ENCODE results near the gene LSAMP. TPM values are rescaled to one million over a fixed set of nuclear protein-coding genes. Genes with fewer than 3 reads are reported as not detected.

Gene LSAMP
- total RNA-seq, 2 donors from 2014 or later, result 1.9 to 5.4 TPM

DNA sequence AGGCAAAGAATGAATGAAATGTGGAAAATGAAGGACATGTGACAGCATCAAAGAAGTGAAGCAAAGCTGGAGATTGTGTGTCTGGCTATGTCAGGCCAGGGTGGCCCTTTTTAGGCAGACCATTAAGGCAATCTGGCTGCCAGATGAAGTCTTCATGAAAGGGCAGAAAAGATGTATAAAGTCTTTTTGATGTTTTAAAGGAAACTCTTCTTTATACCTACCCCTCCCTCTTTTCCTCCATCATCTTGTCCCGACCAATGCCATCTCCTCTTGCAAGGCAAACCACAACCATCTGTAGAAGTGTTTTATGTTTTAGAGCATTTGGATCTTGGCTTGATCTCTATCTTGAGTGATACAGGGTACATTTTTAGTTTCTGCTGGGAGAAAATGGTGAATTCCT, 259.2 kb downstream of the LSAMP start:
- no peak for DNase-seq (ENCODE audit: low spot score)

DNA sequence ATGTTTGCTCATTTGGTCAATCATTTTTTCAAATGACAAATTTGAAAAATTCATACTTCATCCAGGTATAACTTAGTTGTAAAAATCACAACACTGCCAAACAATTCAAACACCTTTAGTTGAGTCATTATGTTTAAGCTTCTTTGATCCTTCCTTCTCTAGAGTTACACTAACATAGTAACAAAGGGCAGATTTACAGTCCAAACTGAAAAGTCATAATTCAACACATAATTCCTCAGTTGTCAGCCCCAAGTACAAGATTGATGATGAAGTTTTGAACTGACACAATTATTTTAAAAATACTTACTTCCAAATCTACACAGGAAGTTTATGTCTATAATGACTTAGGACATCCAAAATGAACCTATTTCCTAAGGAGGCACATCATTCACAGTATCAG, 264.1 kb downstream of the LSAMP start:
- ATAC-seq (ENCODE audit: insufficient number of reproducible peaks, low FRiP score, low read depth), result no peak
- no peak for TF ChIP-seq CTCF (IDR thresholded peaks at IDR 0.05)
- no peak for DNase-seq (ENCODE audit: low spot score)
- H3K4me1 ChIP-seq (ENCODE audit: control insufficient read depth in 1 of 2, low read depth in 2 of 2), result no peaks in the 10 kb centered on the region
- no peak overlapping the region for H3K4me3 ChIP-seq
- no peaks in the 10 kb centered on the region for H3K27me3 ChIP-seq (replicated peaks; ENCODE audit: insufficient read depth)
- H3K27ac ChIP-seq, result no peak overlapping the region
- no peaks in the 10 kb centered on the region for H3K9me3 ChIP-seq
- H3K36me3 ChIP-seq, result no peaks in the 10 kb centered on the region

More for the DNA sequence above, 259.2 kb downstream of the LSAMP start:
- no peaks in the 10 kb centered on the region for H3K36me3 ChIP-seq
- ATAC-seq (ENCODE audit: insufficient number of reproducible peaks, low FRiP score, low read depth), result no peak
- no peak overlapping the region for H3K4me3 ChIP-seq
- no peak for TF ChIP-seq CTCF (IDR thresholded peaks at IDR 0.05)
- H3K27me3 ChIP-seq (replicated peaks; ENCODE audit: insufficient read depth), result no peaks in the 10 kb centered on the region
- H3K9me3 ChIP-seq, result no peaks in the 10 kb centered on the region
- H3K4me1 ChIP-seq (ENCODE audit: control insufficient read depth in 1 of 2, low read depth in 2 of 2), result no peaks in the 10 kb centered on the region
- no peak overlapping the region for H3K27ac ChIP-seq

- H3K4me1 ChIP-seq (ENCODE audit: control insufficient read depth in 1 of 2, low read depth in 2 of 2), result no peaks in the 10 kb centered on the region
- no peaks in the 10 kb centered on the region for H3K36me3 ChIP-seq
- no peak for TF ChIP-seq CTCF (IDR thresholded peaks at IDR 0.05)
- H3K9me3 ChIP-seq, result no peaks in the 10 kb centered on the region
- H3K4me3 ChIP-seq, result no peak overlapping the region
- DNase-seq (ENCODE audit: low spot score), result no peak
- H3K27me3 ChIP-seq (replicated peaks; ENCODE audit: insufficient read depth), result no peaks in the 10 kb centered on the region
- ATAC-seq (ENCODE audit: insufficient number of reproducible peaks, low FRiP score, low read depth), result no peak
- no peak overlapping the region for H3K27ac ChIP-seq
Observed at GRCh38 chr3:116179091-116179490, 266.2 kb downstream of the LSAMP start.

DNA sequence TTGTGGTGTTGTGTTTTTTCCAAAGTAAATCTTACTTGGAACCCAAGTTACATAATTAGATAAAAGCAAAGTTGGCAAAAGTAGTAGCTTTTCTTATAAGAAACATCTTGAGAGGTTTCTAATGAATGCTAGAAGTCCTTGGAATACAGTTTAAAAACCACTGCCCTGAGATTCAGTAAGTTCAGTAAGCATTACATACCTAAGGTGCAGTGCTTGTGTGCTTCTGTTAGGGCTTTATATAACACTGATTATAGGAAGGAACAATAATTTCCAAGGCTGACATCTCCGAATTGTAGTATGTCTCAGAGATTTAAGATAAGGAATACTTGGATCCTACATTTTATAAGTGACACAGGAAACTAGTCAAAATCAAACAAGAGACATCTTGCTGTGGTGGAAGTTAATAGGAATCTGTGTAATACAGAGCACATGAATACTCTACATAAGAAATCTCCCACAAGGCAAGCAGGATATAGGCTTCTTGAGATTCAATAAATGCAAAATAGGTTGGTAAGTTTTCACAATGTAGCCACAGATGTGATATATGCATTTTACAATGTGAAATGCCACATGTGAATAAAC, 268.2 kb downstream of the LSAMP start:
- ATAC-seq (ENCODE audit: insufficient number of reproducible peaks, low FRiP score, low read depth) (no peak), DNase-seq (ENCODE audit: low spot score) (no peak)
- H3K4me1 ChIP-seq (ENCODE audit: control insufficient read depth in 1 of 2, low read depth in 2 of 2), result no peaks in the 10 kb centered on the region
- no peak overlapping the region for H3K27ac ChIP-seq
- TF ChIP-seq CTCF (IDR thresholded peaks at IDR 0.05), result no peak
- no peaks in the 10 kb centered on the region for H3K9me3 ChIP-seq
- no peaks in the 10 kb centered on the region for H3K36me3 ChIP-seq
- H3K4me3 ChIP-seq, result no peak overlapping the region
- H3K27me3 ChIP-seq (replicated peaks; ENCODE audit: insufficient read depth), result no peaks in the 10 kb centered on the region

DNA sequence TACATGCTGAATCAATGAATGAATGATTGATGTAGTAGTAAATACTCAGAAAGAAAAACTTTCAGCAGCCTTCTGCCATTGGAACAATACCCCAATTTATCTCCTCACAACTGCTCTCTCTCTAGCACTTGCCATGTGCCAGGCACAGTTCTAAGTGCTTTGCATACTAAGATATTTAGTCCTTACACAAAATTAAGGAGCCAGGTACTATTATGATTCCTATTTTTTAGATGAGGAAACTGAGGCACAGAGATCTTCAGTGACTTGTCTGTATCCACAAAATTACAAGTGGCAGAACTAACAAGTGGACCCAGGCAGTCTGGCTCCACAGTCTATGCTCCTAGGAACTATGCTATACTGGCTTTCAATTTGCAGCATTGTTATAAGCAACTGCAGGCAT, 279.2 kb downstream of the LSAMP start:
- no peaks in the 10 kb centered on the region for H3K36me3 ChIP-seq
- H3K4me3 ChIP-seq, result no peak overlapping the region
- TF ChIP-seq CTCF (IDR thresholded peaks at IDR 0.05), result no peak
- ATAC-seq (ENCODE audit: insufficient number of reproducible peaks, low FRiP score, low read depth) (no peak), DNase-seq (ENCODE audit: low spot score) (no peak)
- H3K4me1 ChIP-seq (ENCODE audit: control insufficient read depth in 1 of 2, low read depth in 2 of 2), result no peaks in the 10 kb centered on the region
- H3K27me3 ChIP-seq (replicated peaks; ENCODE audit: insufficient read depth), result no peaks in the 10 kb centered on the region
- H3K9me3 ChIP-seq, result no peaks in the 10 kb centered on the region
- no peak overlapping the region for H3K27ac ChIP-seq
